AML-193 (cell line): ENCODE measurements around the gene B4GALT7.
"Not testable (repeated sequence)": the region's sequence is repeated elsewhere in the genome, so short reads cannot be mapped to it uniquely, and the experiment has no call there.

Experiments used
- DNase-seq, 2 experiments: peaks; one replicate each; lab custom pipeline; 2025; lab: John Stamatoyannopoulos, UW

The B4GALT7 gene

GRCh38 chr5:177609076-177610059 lies 9.4 kb downstream of the B4GALT7 start:
- DNase-seq = no peak

- DNase-seq = no peak
Measured at GRCh38 chr5:177610131-177610769, 10.3 kb downstream of the B4GALT7 start.

DNA sequence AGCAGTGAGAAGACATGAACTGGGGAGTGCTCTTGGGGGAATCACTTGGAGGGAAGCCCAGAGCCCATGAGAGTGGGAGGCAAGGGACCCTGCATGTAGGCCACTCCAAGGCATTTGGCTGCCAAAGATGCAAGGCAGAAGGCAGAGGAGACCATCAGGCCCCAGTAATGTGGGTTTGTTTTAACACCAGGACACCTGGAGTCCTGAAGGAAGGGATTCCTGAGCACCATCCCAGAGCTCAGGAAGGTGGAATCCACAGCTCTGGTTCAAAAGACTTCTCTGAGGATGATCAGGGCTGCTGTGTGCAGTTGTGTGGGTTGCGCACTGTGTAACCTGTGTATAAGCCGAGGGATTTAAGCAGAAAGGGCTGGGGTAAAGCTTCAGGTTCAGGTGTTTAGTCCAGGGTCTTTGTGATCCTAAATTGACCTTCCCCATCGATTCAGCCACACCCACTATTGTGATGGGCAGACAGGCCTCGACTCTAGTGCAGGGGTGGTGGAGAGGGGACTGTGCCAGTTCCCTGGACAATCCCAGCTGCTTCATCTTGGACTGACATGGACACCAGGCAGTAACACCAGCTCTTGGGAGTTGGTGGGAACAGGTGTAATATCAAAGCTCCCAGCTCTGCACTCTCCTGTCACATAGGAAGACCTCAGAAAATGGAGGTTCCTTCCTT lies 11.0 kb downstream of the B4GALT7 start:
- no peak for DNase-seq

DNA sequence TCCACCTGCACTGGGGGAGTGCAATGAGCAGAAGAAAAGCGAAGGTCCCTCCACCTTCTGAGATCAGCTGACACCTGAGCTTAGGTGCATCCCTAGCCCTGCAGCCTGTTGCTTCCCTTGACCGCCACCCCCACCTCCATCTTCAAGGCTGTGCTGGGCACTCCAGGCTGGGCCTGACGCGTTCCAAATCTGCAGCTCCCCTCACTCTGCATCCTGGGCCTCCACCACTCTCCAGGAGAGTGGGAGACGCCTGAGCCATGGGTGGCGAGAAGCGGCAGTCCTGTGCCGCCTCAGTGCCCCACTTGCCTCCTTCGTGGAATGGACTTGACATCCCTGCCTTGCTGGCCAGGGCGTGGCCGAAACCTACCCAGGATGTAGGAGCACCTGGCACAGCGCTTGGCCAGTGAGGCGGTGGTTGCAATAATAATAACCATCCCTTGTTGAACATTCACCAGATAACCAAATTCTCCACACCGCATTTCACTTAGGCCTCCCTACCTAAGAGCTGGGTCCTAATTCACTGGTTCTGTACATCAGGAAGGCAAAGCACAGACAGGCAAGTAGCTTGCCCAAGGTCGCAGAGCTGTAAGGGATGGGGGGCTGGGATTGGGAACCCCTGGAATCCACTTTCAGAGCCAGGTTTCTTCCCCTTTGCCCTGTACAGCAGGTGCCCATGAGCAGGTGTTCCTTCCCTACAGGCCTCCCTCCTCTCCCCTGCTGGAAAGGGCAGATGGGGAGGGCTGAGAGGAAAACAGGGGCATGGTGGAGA lies 11.7 kb downstream of the B4GALT7 start:
- no peak for DNase-seq

DNA sequence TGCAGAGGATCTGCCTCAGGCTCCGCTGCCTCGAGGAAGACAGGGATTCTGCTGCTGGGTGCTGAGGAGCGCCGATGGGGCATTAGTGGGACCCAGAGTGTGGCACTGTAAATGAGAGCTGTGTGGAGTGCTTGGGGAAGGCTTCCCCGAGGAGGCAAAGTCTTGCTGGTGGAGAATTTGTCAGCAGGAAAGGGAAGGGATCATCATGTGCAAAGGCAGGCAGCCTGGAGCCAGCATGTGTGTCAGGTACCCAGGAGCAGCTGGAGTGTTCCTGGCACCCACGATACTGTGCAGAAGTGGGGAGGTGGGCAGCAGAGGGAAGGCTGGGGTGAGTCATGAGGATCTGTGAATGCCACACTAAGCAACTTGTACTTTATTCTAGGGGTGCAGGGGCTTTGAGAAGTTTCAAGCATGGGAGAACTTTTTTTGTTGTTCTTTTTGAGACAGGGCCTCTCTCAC lies 12.3 kb downstream of the B4GALT7 start:
- DNase-seq = no peak

GRCh38 chr5:177620560-177620959 lies 20.6 kb downstream of the B4GALT7 start:
- no peak for DNase-seq

DNA sequence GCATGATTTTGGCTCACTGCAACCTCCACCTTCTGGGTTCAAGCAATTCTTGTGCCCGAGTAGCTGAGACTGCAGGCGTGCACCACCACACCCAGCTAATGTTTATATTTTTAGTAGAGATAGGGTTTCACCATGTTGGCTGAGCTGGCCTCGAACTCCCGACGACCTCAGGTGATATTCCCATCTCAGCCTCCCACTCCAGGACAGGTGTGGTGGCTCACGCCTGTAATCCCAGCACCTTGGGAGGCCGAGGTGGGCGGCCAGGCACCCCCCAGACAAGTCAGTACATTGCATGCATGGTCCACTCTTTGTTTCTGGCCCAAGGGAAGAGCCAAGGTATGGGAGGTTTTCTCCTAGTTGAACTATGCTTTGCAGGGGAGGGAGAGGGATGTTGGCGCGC lies 24.2 kb downstream of the B4GALT7 start:
- DNase-seq = not testable (repeated sequence)

DNA sequence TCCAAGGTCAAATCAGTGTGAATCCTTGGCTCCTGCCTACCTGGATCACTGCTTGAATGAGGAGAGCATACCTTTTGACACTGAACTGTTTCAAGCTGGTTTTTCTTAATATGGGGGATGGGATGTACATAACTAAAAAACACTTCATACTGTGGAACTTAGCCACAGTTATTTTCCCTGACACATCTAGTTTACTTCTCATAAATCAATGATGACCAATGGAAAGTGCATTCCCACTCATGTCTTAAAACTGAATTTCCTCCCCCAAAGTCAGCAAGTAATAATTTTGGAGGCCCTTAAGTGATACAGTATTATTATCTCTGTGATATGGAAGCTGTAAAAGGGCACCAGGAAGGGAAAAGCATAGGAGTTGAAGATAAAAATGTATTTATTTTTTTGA lies 30.3 kb downstream of the B4GALT7 start:
- not testable (repeated sequence) for DNase-seq

DNA sequence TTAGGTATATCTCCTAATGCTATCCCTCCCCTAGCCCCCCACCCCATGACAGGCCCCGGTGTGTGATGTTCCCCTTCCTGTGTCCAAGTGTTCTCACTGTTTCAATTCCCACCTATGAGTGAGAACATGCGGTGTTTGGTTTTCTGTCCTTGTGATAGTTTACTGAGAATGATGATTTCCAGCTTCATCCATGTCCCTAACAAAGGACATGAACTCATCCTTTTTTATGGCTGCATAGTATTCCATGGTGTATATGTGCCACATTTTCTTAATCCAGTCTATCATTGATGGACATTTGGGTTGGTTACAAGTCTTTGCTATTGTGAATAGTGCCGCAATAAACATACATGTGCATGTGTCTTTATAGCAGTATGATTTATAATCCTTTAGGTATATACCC lies 35.0 kb downstream of the B4GALT7 start:
- not testable (repeated sequence) for DNase-seq

DNA sequence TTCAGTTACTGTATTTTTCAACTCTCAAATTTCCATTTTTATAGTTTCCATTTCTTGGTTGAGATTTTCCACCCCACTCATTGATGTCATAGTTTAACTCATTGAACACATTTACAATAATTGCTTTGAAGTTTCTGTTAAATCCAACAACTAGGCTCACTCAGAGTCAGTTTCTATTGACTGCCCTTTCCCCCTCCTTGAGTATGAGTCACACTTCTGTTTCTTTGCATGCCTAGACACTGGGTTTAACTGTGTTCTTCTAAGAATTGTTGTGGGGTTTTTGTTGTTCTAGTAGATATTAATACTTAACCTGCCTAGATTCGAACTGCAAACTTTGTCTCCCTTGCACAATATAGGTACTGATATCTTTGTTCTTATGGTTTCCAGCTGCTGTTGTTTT lies 45.5 kb downstream of the B4GALT7 start:
- DNase-seq = not testable (repeated sequence)

- DNase-seq = not testable (repeated sequence)
Measured at GRCh38 chr5:177651235-177651634, 51.3 kb downstream of the B4GALT7 start.

GRCh38 chr5:177657846-177658245 lies 57.9 kb downstream of the B4GALT7 start:
- not testable (repeated sequence) for DNase-seq

DNA sequence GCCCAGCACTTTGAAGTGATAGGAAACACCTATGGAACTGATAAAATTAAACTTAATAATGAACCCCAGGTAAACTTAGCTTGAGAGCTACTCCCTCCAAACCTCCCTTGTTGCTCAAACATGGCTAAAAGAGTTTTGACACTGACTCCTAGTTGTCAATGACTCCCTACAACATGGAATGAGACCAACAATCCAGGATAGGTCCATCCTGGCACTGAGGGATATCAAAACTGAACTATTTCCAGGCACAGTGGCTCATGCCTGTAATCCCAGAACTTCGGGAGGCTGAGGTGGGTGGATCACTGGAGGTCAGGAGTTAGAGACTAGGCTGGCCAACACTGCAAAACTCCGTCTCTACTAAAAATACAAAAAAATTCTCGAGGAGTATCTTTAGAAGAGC lies 58.6 kb downstream of the B4GALT7 start:
- not testable (repeated sequence) for DNase-seq
